Measurements from ENCODE around the gene TRIO. TPM values are rescaled to one million over a fixed set of nuclear protein-coding genes. Genes with fewer than 3 reads are reported as not detected.

The TRIO gene
- total RNA-seq, 1 donor from 2014 or later, result 170 TPM

DNA sequence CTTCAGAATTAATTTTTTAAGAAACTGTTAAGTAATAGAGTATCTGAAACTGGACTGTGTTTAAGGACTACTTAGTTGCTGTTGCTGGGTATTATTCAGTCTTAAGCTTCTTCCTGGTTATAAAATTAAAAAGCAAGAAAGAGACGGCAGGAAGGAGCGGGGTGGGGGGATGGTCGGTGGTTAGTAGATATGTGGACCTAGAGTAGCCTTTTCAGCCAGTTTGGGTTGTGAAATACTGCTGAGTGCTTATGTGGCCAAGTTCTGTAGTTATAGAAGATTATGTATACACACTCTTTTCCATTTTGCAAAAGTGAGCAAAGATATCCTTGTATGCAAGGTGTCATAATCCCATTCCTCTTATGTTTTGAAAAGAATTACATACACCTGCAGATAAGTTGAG lies 28.5 kb downstream of the TRIO start:
- no peak for TF ChIP-seq CTCF (conservative IDR thresholded peaks at IDR 0.05; ENCODE audit: low read depth, low read length)
- no peak for DNase-seq (ENCODE audit: low read depth)
- no peak overlapping the region for H3K4me3 ChIP-seq (ENCODE audit: low read depth, low read length)

DNA sequence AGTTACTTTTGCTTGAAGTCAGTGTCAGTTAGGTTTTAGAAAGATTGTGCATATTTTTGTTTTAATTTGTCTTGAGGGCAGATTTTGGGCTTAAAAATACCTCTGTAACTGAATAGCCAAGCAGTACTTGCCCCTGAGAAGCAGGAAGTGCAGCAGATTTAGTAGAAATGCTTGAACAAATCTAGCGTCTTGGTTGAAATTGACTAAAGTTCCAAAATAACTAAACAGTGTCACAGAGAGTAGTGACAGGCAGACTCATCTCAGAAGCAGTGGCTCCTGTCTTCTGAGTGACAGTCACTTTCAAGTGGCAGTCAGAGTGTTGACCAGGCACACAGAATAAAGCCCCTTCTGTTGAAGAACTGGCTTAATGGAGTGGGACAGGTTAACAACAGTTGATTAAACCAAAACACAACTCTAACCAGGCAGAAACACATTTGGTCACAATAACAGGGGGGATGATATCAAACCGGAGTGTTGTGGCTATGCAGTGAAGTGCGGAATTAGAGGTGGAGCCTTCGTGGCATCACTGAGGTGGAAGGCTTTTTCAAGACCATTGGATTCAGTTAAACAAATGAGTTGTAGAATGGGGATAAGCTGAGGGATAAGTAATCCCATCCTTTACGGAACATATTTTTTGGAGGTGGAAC lies 29.1 kb downstream of the TRIO start:
- DNase-seq (ENCODE audit: low read depth), result no peak
- TF ChIP-seq CTCF (conservative IDR thresholded peaks at IDR 0.05; ENCODE audit: low read depth, low read length), result no peak

GRCh38 chr5:14173377-14174229 lies 30.5 kb downstream of the TRIO start:
- peak overlapping the region; percentile 15 for H3K4me3 ChIP-seq (ENCODE audit: low read depth, low read length)
- no peak for DNase-seq (ENCODE audit: low read depth)
- no peak for TF ChIP-seq CTCF (conservative IDR thresholded peaks at IDR 0.05; ENCODE audit: low read depth, low read length)

More for the DNA sequence above, 29.1 kb downstream of the TRIO start:
- no peak overlapping the region for H3K4me3 ChIP-seq (ENCODE audit: low read depth, low read length)

DNA sequence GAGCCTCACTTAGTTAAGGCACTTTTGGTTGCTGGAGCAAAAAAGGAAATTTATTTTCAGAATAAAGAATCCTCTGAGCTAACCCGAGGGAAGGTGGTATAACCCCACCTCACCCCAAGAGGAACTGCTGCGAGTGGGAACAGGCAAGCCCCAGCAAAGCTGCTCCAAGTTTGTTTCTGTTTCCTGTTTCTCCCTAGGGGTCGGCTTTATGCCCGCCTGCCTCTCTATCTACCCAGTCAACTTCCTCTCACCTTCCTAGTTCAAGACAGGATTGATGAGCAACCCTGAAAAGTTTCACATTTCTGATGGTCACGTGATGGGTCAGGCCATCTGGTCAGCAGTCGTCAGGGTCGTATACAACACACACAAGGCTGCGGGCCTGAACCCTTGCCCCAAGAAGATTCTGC lies 31.1 kb downstream of the TRIO start:
- peak overlapping the region; percentile 15 for H3K4me3 ChIP-seq (ENCODE audit: low read depth, low read length)
- DNase-seq (ENCODE audit: low read depth), result no peak
- TF ChIP-seq CTCF (conservative IDR thresholded peaks at IDR 0.05; ENCODE audit: low read depth, low read length), result no peak

DNA sequence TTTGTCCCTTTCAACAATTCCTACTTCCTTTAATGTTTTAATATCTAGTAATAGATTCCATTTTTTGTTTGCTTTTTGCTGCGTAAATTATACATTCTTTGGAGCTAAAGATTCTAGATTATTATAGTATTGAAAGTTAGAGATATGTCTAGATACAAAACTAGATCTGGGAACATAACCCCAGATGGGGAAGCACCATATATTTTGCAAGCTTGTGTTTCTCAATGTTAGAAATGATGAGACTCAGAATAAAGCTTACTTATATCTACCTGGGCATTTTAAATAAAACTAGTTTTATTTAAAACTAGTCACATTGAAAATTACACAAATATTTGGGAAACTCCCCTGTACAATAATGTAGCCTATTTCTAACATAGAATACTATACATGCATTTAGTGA lies 32.2 kb downstream of the TRIO start:
- no peak overlapping the region for H3K4me3 ChIP-seq (ENCODE audit: low read depth, low read length)
- TF ChIP-seq CTCF (conservative IDR thresholded peaks at IDR 0.05; ENCODE audit: low read depth, low read length), result no peak
- no peak for DNase-seq (ENCODE audit: low read depth)

- no peak for DNase-seq (ENCODE audit: low read depth)
- no peak for TF ChIP-seq CTCF (conservative IDR thresholded peaks at IDR 0.05; ENCODE audit: low read depth, low read length)
- H3K4me3 ChIP-seq (ENCODE audit: low read depth, low read length), result no peak overlapping the region
These were observed 33.7 kb downstream of the TRIO start for GRCh38 chr5:14176888-14177287.
